Transverse colon (tissue), 4 donors: ENCODE results near the gene NOS3. TPM values are rescaled to one million over a fixed set of nuclear protein-coding genes. Genes with fewer than 3 reads are reported as not detected.

Experiments
- DNase-seq: peaks from one replicate; pipeline ENCODE4 v3.0.0-alpha.2; 2019
- H3K27ac ChIP-seq, 4 donors: fragments of 200-600 bp; sonication (generic); 2 replicates each; pipeline ENCODE4 v1.5.1; 2016 to 2018; ENCODE audit warnings: inconsistent platforms in 4 of 4
- H3K27me3 ChIP-seq: fragments of 200-600 bp; sonication (generic); 2 replicates; pipeline ENCODE4 v1.5.1; 2017; ENCODE audit warnings: inconsistent platforms
- H3K36me3 ChIP-seq, 4 donors: fragments of 200-600 bp; sonication (generic); 2 replicates each; pipeline ENCODE4 v1.5.1; 2017 to 2019; ENCODE audit warnings: inconsistent platforms in 4 of 4
- H3K4me1 ChIP-seq, 4 donors: fragments of 200-600 bp; sonication (generic); 2 replicates each; pipeline ENCODE4 v1.5.1; 2017 to 2020; ENCODE audit warnings: inconsistent platforms in 4 of 4
- H3K4me3 ChIP-seq, 4 donors: fragments of 200-600 bp; sonication (generic); 1 replicate in 1 of 4; 2 replicates in 3 of 4; pipeline versions ENCODE4 v1.5.1 to v1.6.1; 2017 to 2019; ENCODE audit warnings: inconsistent platforms in 4 of 4
- H3K9me3 ChIP-seq, 2 donors: fragments of 200-600 bp; sonication (generic); 2 replicates each; pipeline ENCODE4 v1.5.1; 2017 to 2019; ENCODE audit warnings: inconsistent platforms in 2 of 2
- CTCF ChIP-seq, 5 experiments: fragments of 200-600 bp in 3 of 5; fragments of 450-650 bp in 2 of 5; sonication (generic) in 3 of 5; IDR thresholded peaks; 1 replicate in 2 of 5; 2 replicates in 3 of 5; pipeline ENCODE4 v1.5.1; 2016 to 2017; ENCODE audit warnings: antibody characterized with exemption in 5 of 5, inconsistent platforms in 3 of 5, mild to moderate bottlenecking in 2 of 5, moderate library complexity in 1 of 5
- EP300 ChIP-seq: sonication (generic); formaldehyde crosslinking; IDR thresholded peaks from one replicate; pipeline ENCODE4 v1.6.1; 2017; ENCODE audit warnings: antibody characterized with exemption, low read depth
- POLR2A ChIP-seq: fragments of 450-650 bp; IDR thresholded peaks from one replicate; pipeline ENCODE4 v1.6.1; 2016; ENCODE audit warnings: antibody characterized with exemption, mild to moderate bottlenecking, moderate library complexity
- POLR2AphosphoS5 ChIP-seq, 3 donors: sonication (generic); formaldehyde crosslinking; IDR thresholded peaks; one replicate each; pipeline ENCODE4 v1.6.1; 2016; ENCODE audit warnings: antibody characterized with exemption in 3 of 3
- WGBS, 2 donors: methylation state at CpG; one replicate each; pipeline ENCODE4 v1.1.5; 2018; ENCODE audit warnings: low coverage in 1 of 2; 5-methylcytosine and 5-hydroxymethylcytosine counted together
- in situ Hi-C, 4 donors: fragments of 200-750 bp; cut with MboI; loops; one replicate each; pipeline versions ENCODE4 v1.15.0 to v1.15.1; 2017; ENCODE audit warnings: low sequenced_read_pairs in 3 of 4, low pct_ligation_motif_present in 1 of 4, low pct_unique_long_range_greater_than_20kb in 1 of 4
- intact Hi-C: fragments of 100-400 bp; cut with DNase I; formaldehyde crosslinking; loops from one replicate; pipeline ENCODE4 v1.15.1; 2023; ENCODE audit warnings: low total_unique reads
- total RNA-seq, 4 donors: library from RNA; depleted of rRNA; stranded (reverse); fragments of >200 nt; gene quantifications; one replicate each; pipeline ENCODE4 v1.1.0, GENCODE V29; 2016

Gene NOS3
- total RNA-seq, 4 donors from 2014 or later: 2.5 to 34.2 (median 7.0) TPM

GRCh38 chr7:150963707-150964559 lies 26.9 kb upstream of the NOS3 start:
- no peaks in the 10 kb centered on the region for H3K36me3 ChIP-seq
- intact Hi-C loops: loop anchor here (2.0 kb wide), 1 partner anchor 25 kb away; no protein-coding TSS in a partner anchor
- H3K27me3 ChIP-seq: peaks cover under 1% of the 10 kb centered on the region
- H3K4me3 ChIP-seq: no peak overlapping the region
- no peaks in the 10 kb centered on the region for H3K9me3 ChIP-seq
- peak overlapping the region; percentile 54 to 94 (median 76) for H3K27ac ChIP-seq
- TF ChIP-seq POLR2AphosphoS5 (IDR thresholded peaks at IDR 0.05): no peak
- no peak for TF ChIP-seq EP300
- TF ChIP-seq CTCF (IDR thresholded peaks at IDR 0.05): no peak
- TF ChIP-seq POLR2A: no peak
- no peak for DNase-seq
- peaks cover 12 to 50% (median 28%) of the 10 kb centered on the region in 4 donors for H3K4me1 ChIP-seq
- in situ Hi-C loops: no loop called here
- WGBS, 2 donors: 79% methylated on average over 17 of the region's 18 CpGs; no CpG with 5 or more reads in 1 of the 2 donors

GRCh38 chr7:150964593-150965111 lies 26.2 kb upstream of the NOS3 start:
- Histone ChIP-seq H3K36me3 (no peaks in the 10 kb centered on the region), H3K9me3 (no peaks in the 10 kb centered on the region), H3K4me1 (peaks cover 12 to 57% (median 28%) of the 10 kb centered on the region in 4 donors), H3K27me3 (no peaks in the 10 kb centered on the region), H3K4me3 (no peak overlapping the region), H3K27ac (peak overlapping the region; percentile 54 to 94 (median 76))
- in situ Hi-C loops: no loop called here
- TF ChIP-seq POLR2AphosphoS5 (IDR thresholded peaks at IDR 0.05) (peak; percentile 39 to 74 (median 46)), CTCF (IDR thresholded peaks at IDR 0.05) (peak in 2 of 5 experiments; percentile 6 to 41), POLR2A (no peak)
- 64% methylated on average over 16 of the region's 16 CpGs; no CpG with 5 or more reads in 1 of the 2 donors for WGBS, 2 donors
- intact Hi-C loops: no loop called here
- peak; percentile 24 for DNase-seq

- in situ Hi-C loops: no loop called here
- Histone ChIP-seq H3K4me3 (no peak overlapping the region), H3K9me3 (no peaks in the 10 kb centered on the region), H3K27ac (peak overlapping the region; percentile 54 to 94 (median 76)), H3K36me3 (no peaks in the 10 kb centered on the region), H3K27me3 (no peaks in the 10 kb centered on the region), H3K4me1 (peaks cover 12 to 64% (median 30%) of the 10 kb centered on the region in 4 donors)
- intact Hi-C loops: no loop called here
- no peak for DNase-seq
- WGBS, 2 donors: 84% methylated on average over 16 of the region's 16 CpGs; no CpG with 5 or more reads in 1 of the 2 donors
- TF ChIP-seq CTCF (IDR thresholded peaks at IDR 0.05): no peak
- TF ChIP-seq POLR2AphosphoS5 (IDR thresholded peaks at IDR 0.05): no peak
- TF ChIP-seq POLR2A: no peak
- TF ChIP-seq EP300: no peak
These were observed 25.5 kb upstream of the NOS3 start for GRCh38 chr7:150965273-150965830.

- intact Hi-C loops (no loop called here), in situ Hi-C loops (no loop called here)
- Histone ChIP-seq H3K4me3 (no peak overlapping the region), H3K36me3 (no peaks in the 10 kb centered on the region), H3K4me1 (peaks cover 17 to 71% (median 35%) of the 10 kb centered on the region in 4 donors), H3K9me3 (no peaks in the 10 kb centered on the region), H3K27me3 (no peaks in the 10 kb centered on the region), H3K27ac (peak overlapping the region; percentile 54 to 94 (median 76))
- TF ChIP-seq EP300: no peak
- no peak for TF ChIP-seq POLR2AphosphoS5 (IDR thresholded peaks at IDR 0.05)
- no peak for TF ChIP-seq POLR2A
- peak in 2 of 5 experiments; percentile 16 to 22 for TF ChIP-seq CTCF (IDR thresholded peaks at IDR 0.05)
- no peak for DNase-seq
- 80% methylated on average over 1 of the region's 1 CpG; no CpG with 5 or more reads in 1 of the 2 donors for WGBS, 2 donors
These were observed 24.8 kb upstream of the NOS3 start for GRCh38 chr7:150966002-150966401.
